Keratinocyte (primary cell): ENCODE measurements around the gene TENM3. TPM values are rescaled to one million over a fixed set of nuclear protein-coding genes. Genes with fewer than 3 reads are reported as not detected.

Experiments used
- DNase-seq: peaks from one replicate; pipeline ENCODE4 v3.0.0-alpha.2; 2011; ENCODE audit warnings: low read depth, missing footprints, low spot score
- FAIRE-seq: peaks from 2 replicates; lab custom pipeline; 2011; peaks lifted over from hg19 to GRCh38; lab: Jason Lieb, UNC
- H2AFZ ChIP-seq: 2 replicates; pipeline ENCODE4 v1.6.0; 2012; ENCODE audit warnings: low read length, control low read depth, inconsistent platforms; ENCODE audit not compliant: control insufficient read depth
- H3K27ac ChIP-seq: 2 replicates; pipeline ENCODE4 v1.5.1; 2011; ENCODE audit warnings: low read length; ENCODE audit not compliant: control insufficient read depth, insufficient read depth
- H3K27me3 ChIP-seq: 3 replicates; pipeline ENCODE4 v1.6.0; 2011; ENCODE audit warnings: low read length; ENCODE audit not compliant: control insufficient read depth, insufficient read depth; ENCODE audit errors: extremely low read depth
- H3K36me3 ChIP-seq, 2 experiments: 2 replicates in 1 of 2; 3 replicates in 1 of 2; pipeline ENCODE4 v1.5.1; 2011; ENCODE audit warnings: low read length in 2 of 2, mild to moderate bottlenecking in 1 of 2; ENCODE audit not compliant: control insufficient read depth in 2 of 2, insufficient read depth in 2 of 2; ENCODE audit errors: extremely low read depth in 1 of 2
- H3K4me1 ChIP-seq: 3 replicates; pipeline ENCODE4 v1.5.1; 2011; ENCODE audit warnings: low read length; ENCODE audit not compliant: control insufficient read depth, insufficient read depth; ENCODE audit errors: extremely low read depth
- H3K4me2 ChIP-seq: 3 replicates; pipeline ENCODE4 v1.6.0; 2011; ENCODE audit warnings: low read depth, low read length; ENCODE audit not compliant: control insufficient read depth, insufficient read depth; ENCODE audit errors: extremely low read depth
- H3K4me3 ChIP-seq, 3 experiments: fragments of 200-600 bp in 1 of 3; sonication (generic) in 1 of 3; 2 replicates in 2 of 3; 3 replicates in 1 of 3; pipeline ENCODE4 v1.5.1; 2011 to 2016; ENCODE audit warnings: low read length in 3 of 3, mild to moderate bottlenecking in 3 of 3, control low read depth in 2 of 3, inconsistent platforms in 1 of 3, low read depth in 1 of 3, mixed read lengths in 1 of 3, mixed run types in 1 of 3, moderate library complexity in 1 of 3; ENCODE audit not compliant: control insufficient read depth in 2 of 3, insufficient read depth in 2 of 3; ENCODE audit errors: extremely low read depth in 1 of 3
- H3K79me2 ChIP-seq: 2 replicates; pipeline ENCODE4 v1.6.0; 2012; ENCODE audit warnings: low read length; ENCODE audit not compliant: control insufficient read depth, insufficient read depth
- H3K9ac ChIP-seq: 3 replicates; pipeline ENCODE4 v1.6.0; 2011; ENCODE audit warnings: low read length; ENCODE audit not compliant: control insufficient read depth, insufficient read depth; ENCODE audit errors: extremely low read depth
- H3K9me1 ChIP-seq: 3 replicates; pipeline ENCODE4 v1.6.0; 2011; ENCODE audit warnings: low read length; ENCODE audit not compliant: control insufficient read depth, insufficient read depth; ENCODE audit errors: extremely low read depth
- H3K9me3 ChIP-seq: 2 replicates; pipeline ENCODE4 v1.5.1; 2012; ENCODE audit warnings: low read depth, low read length; ENCODE audit not compliant: control insufficient read depth
- H4K20me1 ChIP-seq: 3 replicates; pipeline ENCODE4 v1.6.0; 2011; ENCODE audit warnings: low read length; ENCODE audit not compliant: control insufficient read depth, insufficient read depth; ENCODE audit errors: extremely low read depth
- EZH2 ChIP-seq: IDR thresholded peaks from one replicate; pipeline ENCODE4 v1.6.1; 2012; ENCODE audit warnings: inconsistent platforms, mild to moderate bottlenecking, low read length, moderate library complexity
- dilution Hi-C: fragments of 300-500 bp; cut with MboI; formaldehyde crosslinking; loops from one replicate; pipeline ENCODE4 v1.7.0; 2020; ENCODE audit warnings: low sequenced_read_pairs; ENCODE audit not compliant: extremely low pct_ligation_motif_present
- polyA plus RNA-seq, 5 experiments: library from polyadenylated mRNA; depleted of rRNA in 3 of 5; stranded (reverse) in 3 of 5; stranded (forward) in 1 of 5; unstranded in 1 of 5; fragments of >200 nt; gene quantifications; 1 replicate in 1 of 5; 2 replicates in 3 of 5; 3 replicates in 1 of 5; pipeline versions ENCODE4 v1.2.1 to v1.2.3, GENCODE V29; 2011 to 2012; ENCODE audit warnings: missing spikeins in 2 of 5, low read depth in 1 of 5, low replicate concordance in 1 of 5
- TF ChIP-seq, protein P1 (sequence below), 3 experiments: IDR thresholded peaks in 1 of 3; conservative IDR thresholded peaks in 1 of 3; optimal IDR thresholded peaks in 1 of 3; 2 replicates in 2 of 3; 3 replicates in 1 of 3; pipeline versions ENCODE3 to v1.5.1; 2011; ENCODE audit warnings: low read length in 3 of 3, mild to moderate bottlenecking in 3 of 3, moderate library complexity in 2 of 3, control low read depth in 1 of 3, inconsistent platforms in 1 of 3; ENCODE audit not compliant: insufficient read depth in 2 of 3; ENCODE audit errors: extremely low read depth in 1 of 3

TENM3 gene
- polyA plus RNA-seq, 1 donor (not counting 4 experiments of a cell fraction or from before 2014, with no cell fraction given) = 17.0 TPM

DNA sequence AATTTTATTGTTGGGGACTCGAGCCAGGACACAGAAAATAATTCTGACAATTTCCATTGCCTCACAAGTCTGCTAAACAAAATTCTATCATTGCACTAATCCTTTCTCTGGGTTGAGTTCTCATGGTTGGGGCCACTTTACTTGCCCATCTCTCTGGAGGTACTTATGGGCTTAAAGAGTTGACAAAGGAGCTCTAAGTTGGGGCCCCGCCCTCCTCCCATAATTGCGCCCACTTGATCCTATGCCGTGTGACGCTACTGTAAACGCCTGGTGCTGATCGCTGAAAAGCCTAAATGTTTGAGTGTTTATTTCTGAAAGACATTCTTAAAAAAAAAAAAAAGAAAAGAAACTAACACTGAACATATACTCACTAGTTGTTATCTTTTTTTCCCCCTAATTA is 103.0 kb downstream of the TENM3 start:
- no peak overlapping the region for H3K4me3 ChIP-seq
- FAIRE-seq (no peak), DNase-seq (no peak)
- H3K9me3 ChIP-seq = no peaks in the 10 kb centered on the region
- dilution Hi-C loops = no loop called here
- TF ChIP-seq, protein P1, sequence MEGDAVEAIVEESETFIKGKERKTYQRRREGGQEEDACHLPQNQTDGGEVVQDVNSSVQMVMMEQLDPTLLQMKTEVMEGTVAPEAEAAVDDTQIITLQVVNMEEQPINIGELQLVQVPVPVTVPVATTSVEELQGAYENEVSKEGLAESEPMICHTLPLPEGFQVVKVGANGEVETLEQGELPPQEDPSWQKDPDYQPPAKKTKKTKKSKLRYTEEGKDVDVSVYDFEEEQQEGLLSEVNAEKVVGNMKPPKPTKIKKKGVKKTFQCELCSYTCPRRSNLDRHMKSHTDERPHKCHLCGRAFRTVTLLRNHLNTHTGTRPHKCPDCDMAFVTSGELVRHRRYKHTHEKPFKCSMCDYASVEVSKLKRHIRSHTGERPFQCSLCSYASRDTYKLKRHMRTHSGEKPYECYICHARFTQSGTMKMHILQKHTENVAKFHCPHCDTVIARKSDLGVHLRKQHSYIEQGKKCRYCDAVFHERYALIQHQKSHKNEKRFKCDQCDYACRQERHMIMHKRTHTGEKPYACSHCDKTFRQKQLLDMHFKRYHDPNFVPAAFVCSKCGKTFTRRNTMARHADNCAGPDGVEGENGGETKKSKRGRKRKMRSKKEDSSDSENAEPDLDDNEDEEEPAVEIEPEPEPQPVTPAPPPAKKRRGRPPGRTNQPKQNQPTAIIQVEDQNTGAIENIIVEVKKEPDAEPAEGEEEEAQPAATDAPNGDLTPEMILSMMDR (optimal IDR thresholded peaks at IDR 0.05 in 1 of 3, IDR thresholded peaks at IDR 0.05 in 1 of 3, conservative IDR thresholded peaks at IDR 0.05 in 1 of 3; ENCODE audit: extremely low read depth in 1 of 3, insufficient read depth in 2 of 3, low read length in 3 of 3) = no peak
- TF ChIP-seq EZH2 = no peak
- H4K20me1 ChIP-seq = no peaks in the 10 kb centered on the region
- H3K9ac ChIP-seq = no peak overlapping the region
- H3K27me3 ChIP-seq = no peaks in the 10 kb centered on the region
- H3K27ac ChIP-seq = no peak overlapping the region
- no peaks in the 10 kb centered on the region for H3K4me1 ChIP-seq
- no peak overlapping the region for H3K4me2 ChIP-seq
- H3K79me2 ChIP-seq = no peaks in the 10 kb centered on the region
- no peaks in the 10 kb centered on the region for H3K9me1 ChIP-seq
- H3K36me3 ChIP-seq = no peaks in the 10 kb centered on the region
- H2AFZ ChIP-seq = no peak overlapping the region

DNA sequence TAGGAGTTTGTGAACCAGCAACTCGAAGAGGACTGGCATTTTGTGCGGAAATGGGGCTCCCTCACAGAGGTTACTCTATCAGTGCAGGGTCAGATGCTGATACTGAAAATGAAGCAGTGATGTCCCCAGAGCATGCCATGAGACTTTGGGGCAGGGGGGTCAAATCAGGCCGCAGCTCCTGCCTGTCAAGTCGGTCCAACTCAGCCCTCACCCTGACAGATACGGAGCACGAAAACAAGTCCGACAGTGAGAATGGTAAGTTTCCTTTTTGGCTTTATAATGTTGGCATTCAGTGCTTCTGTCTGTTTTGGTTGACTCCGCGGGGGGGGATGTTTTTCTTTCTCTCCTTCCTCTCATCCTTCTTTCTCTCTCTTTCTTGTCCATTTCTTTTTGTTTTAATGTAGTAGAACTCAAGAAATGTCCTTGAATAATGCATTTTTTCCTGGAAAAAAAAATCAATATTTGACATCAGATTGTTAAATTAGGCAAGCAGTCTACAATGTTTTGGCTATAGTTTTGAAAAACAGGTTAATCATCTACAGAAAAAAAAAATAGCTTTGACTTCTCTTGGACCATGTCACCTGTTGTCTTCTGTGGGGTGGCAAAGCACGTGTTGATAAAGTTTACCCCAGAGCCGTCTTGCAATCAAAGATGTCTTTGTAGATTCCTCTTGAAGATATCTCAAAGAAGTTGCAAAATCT is 103.6 kb downstream of the TENM3 start:
- dilution Hi-C loops = no loop called here
- H4K20me1 ChIP-seq = no peaks in the 10 kb centered on the region
- no peaks in the 10 kb centered on the region for H3K27me3 ChIP-seq
- H3K27ac ChIP-seq = no peak overlapping the region
- TF ChIP-seq, protein P1 (optimal IDR thresholded peaks at IDR 0.05 in 1 of 3, IDR thresholded peaks at IDR 0.05 in 1 of 3, conservative IDR thresholded peaks at IDR 0.05 in 1 of 3; ENCODE audit: extremely low read depth in 1 of 3, insufficient read depth in 2 of 3, low read length in 3 of 3) = no peak
- no peak for TF ChIP-seq EZH2
- H3K4me3 ChIP-seq = no peak overlapping the region
- H3K4me1 ChIP-seq = no peaks in the 10 kb centered on the region
- DNase-seq (no peak), FAIRE-seq (no peak)
- no peak overlapping the region for H3K4me2 ChIP-seq
- peaks cover 0 to 3% of the 10 kb centered on the region in 2 experiments for H3K36me3 ChIP-seq
- H2AFZ ChIP-seq = no peak overlapping the region
- H3K9me3 ChIP-seq = no peaks in the 10 kb centered on the region
- H3K79me2 ChIP-seq = no peaks in the 10 kb centered on the region
- H3K9me1 ChIP-seq = no peaks in the 10 kb centered on the region
- no peak overlapping the region for H3K9ac ChIP-seq
